Heart right ventricle (tissue), 16 donors: Measurements from ENCODE around the gene NT5DC2. TPM values are rescaled to one million over a fixed set of nuclear protein-coding genes. Genes with fewer than 3 reads are reported as not detected.

Experiments used
- ATAC-seq, 8 donors: fragments of 200-7000 bp; cut with Tn5 transposase; one replicate each; pipeline ENCODE4 v1.9.1; 2020; ENCODE audit warnings: mild to moderate bottlenecking in 8 of 8, moderate library complexity in 8 of 8, moderate number of reproducible peaks in 1 of 8
- DNase-seq, 2 donors: peaks; one replicate each; pipeline ENCODE4 v3.0.0-alpha.2; 2020
- H3K27ac ChIP-seq, 10 donors: fragments of 200-600 bp; sonication (generic) in 2 of 10; one replicate each; pipeline versions ENCODE4 v1.5.0 to v1.8.0; 2020 to 2022; ENCODE audit warnings: mild to moderate bottlenecking in 3 of 10
- H3K27me3 ChIP-seq, 7 donors: fragments of 200-600 bp; one replicate each; pipeline ENCODE4 v1.8.0; 2021 to 2022; ENCODE audit warnings: mild to moderate bottlenecking in 2 of 7
- H3K36me3 ChIP-seq, 9 donors: fragments of 200-600 bp; sonication (generic) in 1 of 9; one replicate each; pipeline versions ENCODE4 v1.5.0 to v1.8.0; 2020 to 2022; ENCODE audit warnings: mild to moderate bottlenecking in 2 of 9
- H3K4me1 ChIP-seq, 9 donors: fragments of 200-600 bp; sonication (generic) in 1 of 9; one replicate each; pipeline versions ENCODE4 v1.5.0 to v1.8.0; 2020 to 2022; ENCODE audit warnings: mild to moderate bottlenecking in 4 of 9
- H3K4me3 ChIP-seq, 10 donors: fragments of 200-600 bp; sonication (generic) in 2 of 10; one replicate each; pipeline versions ENCODE4 v1.5.0 to v1.8.0; 2020 to 2022; ENCODE audit warnings: mild to moderate bottlenecking in 7 of 10, moderate library complexity in 2 of 10
- H3K9me3 ChIP-seq, 11 donors: fragments of 200-600 bp in 10 of 11; sonication (generic) in 2 of 11; one replicate each; pipeline versions ENCODE4 v1.5.0 to v1.8.0; 2013 to 2022; ENCODE audit warnings: mild to moderate bottlenecking in 2 of 11, control low read depth in 1 of 11, moderate library complexity in 1 of 11
- CTCF ChIP-seq, 9 donors: fragments of 200-600 bp; sonication (generic) in 2 of 9; IDR thresholded peaks; one replicate each; pipeline versions ENCODE4 v1.5.0 to v1.8.0; 2021 to 2022; ENCODE audit warnings: antibody characterized with exemption in 9 of 9, mild to moderate bottlenecking in 5 of 9, moderate library complexity in 1 of 9
- WGBS, 2 donors: extraction: QIAGEN DNeasy Blood & Tissue Kit; methylation state at CpG; one replicate each; pipeline ENCODE4 v1.1.7; 2013; ENCODE audit warnings: inconsistent platforms in 1 of 2; 5-methylcytosine and 5-hydroxymethylcytosine counted together
- intact Hi-C, 10 donors: fragments of 100-400 bp; cut with DNase I; formaldehyde crosslinking; loops; one replicate each; pipeline versions ENCODE4 v1.11.1 to v1.14.2; 2022
- polyA plus RNA-seq, 2 donors: library from polyadenylated mRNA; stranded (reverse); fragments of 200-250 nt; gene quantifications; one replicate each; pipeline ENCODE4 v1.2.3, GENCODE V29; 2013
- total RNA-seq, 10 donors: library from RNA; stranded (reverse); fragmentation: NEBNext Ultra II Directional in 3 of 10; extraction: Animal tissue kit (Norgen Biotek cat#: 25700) in 3 of 10; gene quantifications; one replicate each; pipeline versions ENCODE4 v1.2.1 to v1.2.4, GENCODE V29; 2021 to 2023
- donor health status: Arrhythmogenic right ventricular cardiomyopathy.
- donor health status: ischemic (EF 13 %, LVEDD 7.1; RV severe dilation, severe dysfunction).
- donor health status: healthy with polysubstance abuse.
- donor health status: DM: no; HTN: yes; CAD: no.
- donor health status: DM: no; HTN: no; CAD: no.
- donor health status: ischemic (EF 25% LVEDD 6.9; RV normal size, moderate dysfunction).
- donor health status: ischemic (EF 25% LVEDD 5.7; RV mildly dilated, moderate dysfunction).
- donor health status: healthy.
- donor health status: DM: yes; HTN: yes; CAD: no.
- donor health status: Ischemic cardiomyopathy.
- donor health status: ischemic (EF 35%, LVEDD 5.7; RV mildly dilated, moderate dysfunction).
- donor health status: nonischemic (EF 11% LVEDD 7.7; RV severe dilation, severe dysfunction).
- donor health status: DM: yes; HTN: yes; CAD: no.
- donor health status: PGD.
- donor health status: ischemic (EF 29% LVEDD 5.4; RV normal size, mild dysfunction).
- donor health status: nonischemic (EF 23%, LVEDD 6.1; RV moderate dilation, normal function).

The NT5DC2 gene
- total and polyA plus RNA-seq, 12 donors = 25.1 to 138 (median 54.5) TPM

- Histone ChIP-seq H3K4me1 (peaks cover 38 to 85% (median 68%) of the 10 kb centered on the region in 9 donors), H3K4me3 (peak overlapping the region in 8 of 10 donors; percentile 63 to 73 (median 70)), H3K27ac (peak overlapping the region; percentile 70 to 91 (median 83))
These were observed 1.7 kb downstream of the NT5DC2 start for GRCh38 chr3:52531860-52532516.

GRCh38 chr3:52530918-52531826 lies 2.5 kb downstream of the NT5DC2 start:
- peaks cover 0 to 30% (median 7%) of the 10 kb centered on the region in 9 donors for H3K36me3 ChIP-seq
- H3K9me3 ChIP-seq = no peaks in the 10 kb centered on the region
- peak overlapping the region; percentile 70 to 91 (median 83) for H3K27ac ChIP-seq
- 56 to 63% methylated on average over 10 of the region's 10 CpGs for WGBS, 2 donors
- intact Hi-C loops = loop anchor here in 2 of 10 donors (5.0 kb wide), 2 partner anchors 39 to 49 kb away; no protein-coding TSS in a partner anchor
- no peak for TF ChIP-seq CTCF (IDR thresholded peaks at IDR 0.05)
- ATAC-seq (peak in 7 of 8 donors; percentile 14 to 75 (median 49)), DNase-seq (peak; percentile 48 to 72)
- H3K4me1 ChIP-seq = peaks cover 42 to 92% (median 70%) of the 10 kb centered on the region in 9 donors
- no peaks in the 10 kb centered on the region for H3K27me3 ChIP-seq
- peak overlapping the region in 1 of 10 donors; percentile 67 for H3K4me3 ChIP-seq

More at GRCh38 chr3:52531860-52532516, 1.7 kb downstream of the NT5DC2 start:
- Histone ChIP-seq H3K27me3 (no peaks in the 10 kb centered on the region), H3K9me3 (no peaks in the 10 kb centered on the region), H3K36me3 (peaks cover 0 to 22% (median 7%) of the 10 kb centered on the region in 9 donors)
- intact Hi-C loops = loop anchor here in 2 of 10 donors (5.0 kb wide), 2 partner anchors 40 to 50 kb away; no protein-coding TSS in a partner anchor
- 79 to 84% methylated on average over 14 of the region's 14 CpGs for WGBS, 2 donors
- DNase-seq (peak; percentile 3 to 14), ATAC-seq (no peak)
- no peak for TF ChIP-seq CTCF (IDR thresholded peaks at IDR 0.05)

GRCh38 chr3:52529376-52530333 lies 4.0 kb downstream of the NT5DC2 start:
- no peaks in the 10 kb centered on the region for H3K27me3 ChIP-seq
- WGBS, 2 donors = 42 to 48% methylated on average over 12 of the region's 12 CpGs
- ATAC-seq = peak; percentile 10 to 75 (median 62)
- H3K4me3 ChIP-seq = no peak overlapping the region
- peaks cover 0 to 45% (median 7%) of the 10 kb centered on the region in 9 donors for H3K36me3 ChIP-seq
- no peak for TF ChIP-seq CTCF (IDR thresholded peaks at IDR 0.05)
- no peaks in the 10 kb centered on the region for H3K9me3 ChIP-seq
- H3K4me1 ChIP-seq = peaks cover 54 to 94% (median 75%) of the 10 kb centered on the region in 9 donors
- H3K27ac ChIP-seq = peak overlapping the region; percentile 70 to 91 (median 83)
- intact Hi-C loops = loop anchor here in 3 of 10 donors (5.0 kb wide), 2 partner anchors 37 to 47 kb away; no protein-coding TSS in a partner anchor
- DNase-seq = peak in 1 of 2 donors; percentile 84
